ENCODE data around the gene CLDN20. TPM values are rescaled to one million over a fixed set of nuclear protein-coding genes. Genes with fewer than 3 reads are reported as not detected.

Gene CLDN20
- total and polyA plus RNA-seq, 10 of the 15 experiments (the other 5 are each of a cell fraction or from before 2014, with no cell fraction given), result 0.13 to 0.23 TPM; not detected in 8

GRCh38 chr6:155276638-155277037 is 12.8 kb downstream of the CLDN20 start:
- in situ Hi-C loops (cut with MboI), result no loop called here
- Histone ChIP-seq H3K79me2 (ENCODE audit: control insufficient read depth, insufficient read depth, low read length) (no peaks in the 10 kb centered on the region), H3K27me3 (replicated peaks in 1 of 2; ENCODE audit: control insufficient read depth in 2 of 2, insufficient read depth in 2 of 2, low read length in 1 of 2) (no peaks in the 10 kb centered on the region), H3K4me1 (ENCODE audit: control insufficient read depth, insufficient read depth, low read length) (no peaks in the 10 kb centered on the region), H4K20me1 (ENCODE audit: control insufficient read depth, insufficient read depth) (no peaks in the 10 kb centered on the region), H3K4me3 (no peak overlapping the region), H3K9ac (ENCODE audit: control insufficient read depth, insufficient read depth, low read length) (no peak overlapping the region), H3K4me2 (ENCODE audit: control insufficient read depth, insufficient read depth) (no peak overlapping the region), H3K9me3 (replicated peaks; ENCODE audit: control insufficient read depth, insufficient read depth, low read length) (no peaks in the 10 kb centered on the region), H3K36me3 (ENCODE audit: control insufficient read depth in 2 of 2, insufficient read depth in 2 of 2, low read length in 1 of 2) (peaks cover 5 to 18% of the 10 kb centered on the region in 2 experiments), H3K27ac (ENCODE audit: control insufficient read depth, insufficient read depth) (no peak overlapping the region), H2AFZ (ENCODE audit: control insufficient read depth, low read depth, low read length) (no peak overlapping the region)
- RAD21 ChIA-PET (ENCODE audit: unreplicated experiment), result interaction anchor here (1.2 to 1.9 kb wide), 3 partner anchors 9 to 349 kb away, joined by 3 to 4 read pairs (median 3); no protein-coding TSS in a partner anchor
- CTCF ChIA-PET, result interaction anchor here (0.9 to 2.7 kb wide), 11 partner anchors 8 to 103 kb away, joined by 3 to 13 read pairs (median 4); partner anchors contain the start of gene CLDN20
- FAIRE-seq (no peak), DNase-seq (ENCODE audit: low read depth, low spot score) (no peak), ATAC-seq (no peak)
- POLR2A ChIA-PET, result interaction anchor here (0.6 to 1.0 kb wide), 2 partner anchors 37 to 42 kb away, joined by 3 read pairs; no protein-coding TSS in a partner anchor
- intact Hi-C loops (cut with micrococcal nuclease; ENCODE audit: unreplicated experiment), result no loop called here
- no peak for TF ChIP-seq POLR2AphosphoS5 (IDR thresholded peaks at IDR 0.05; ENCODE audit: low read length)
- TF ChIP-seq PAX5 (IDR thresholded peaks at IDR 0.05; ENCODE audit: borderline replicate concordance, low read depth, low read length), result no peak
- TF ChIP-seq KDM1A (IDR thresholded peaks at IDR 0.05; ENCODE audit: borderline replicate concordance), result no peak
- TF ChIP-seq EGR1 (IDR thresholded peaks at IDR 0.05; ENCODE audit: borderline replicate concordance in 1 of 2, low read depth in 2 of 2, low read length in 2 of 2), result no peak
- TF ChIP-seq GABPA (IDR thresholded peaks at IDR 0.05; ENCODE audit: low read depth), result no peak
- no peak for TF ChIP-seq IRF5 (IDR thresholded peaks at IDR 0.05; ENCODE audit: borderline replicate concordance)
- no peak for TF ChIP-seq RAD51 (IDR thresholded peaks at IDR 0.05)
- TF ChIP-seq LARP7 (IDR thresholded peaks at IDR 0.05), result no peak
- no peak for TF ChIP-seq NR2F1 (conservative IDR thresholded peaks at IDR 0.05)
- no peak for TF ChIP-seq SIN3A (IDR thresholded peaks at IDR 0.05; ENCODE audit: low read depth, low read length)
- TF ChIP-seq HSF1 (IDR thresholded peaks at IDR 0.05; ENCODE audit: low read depth, low read length), result no peak
- no peak for TF ChIP-seq TBL1XR1 (IDR thresholded peaks at IDR 0.05; ENCODE audit: low read depth, low read length)
- TF ChIP-seq CUX1 (IDR thresholded peaks at IDR 0.05; ENCODE audit: insufficient replicate concordance, low read depth, low read length), result no peak
- TF ChIP-seq SPI1 (IDR thresholded peaks at IDR 0.05; ENCODE audit: borderline replicate concordance, insufficient read depth, low read depth, low read length), result no peak
- BruUV-seq (replicated peaks), result no TSS peak
- SMC1A ChIA-PET (ENCODE audit: uncharacterized antibody, unreplicated experiment), result interaction anchor here (1.2 to 2.4 kb wide), 7 partner anchors 12 to 99 kb away, joined by 3 to 10 read pairs (median 4); no protein-coding TSS in a partner anchor

All from GM12878 (cell line).